ENCODE results near the gene PPT1.

Gene PPT1

GRCh38 chr1:40092241-40092640 lies 4.8 kb downstream of the PPT1 start:
- no peak for DNase-seq

GRCh38 chr1:40090652-40091355 lies 6.2 kb downstream of the PPT1 start:
- no peak for DNase-seq

GRCh38 chr1:40084750-40085149 lies 12.3 kb downstream of the PPT1 start:
- DNase-seq = peak; percentile 8

GRCh38 chr1:40081871-40082270 lies 15.2 kb downstream of the PPT1 start:
- no peak for DNase-seq

- DNase-seq = no peak
Observed at GRCh38 chr1:40079774-40080400, 17.2 kb downstream of the PPT1 start.

- peak; percentile 37 for DNase-seq
Observed at GRCh38 chr1:40078512-40079333, 18.3 kb downstream of the PPT1 start.

GRCh38 chr1:40076895-40077312 lies 20.1 kb downstream of the PPT1 start:
- no peak for DNase-seq

- DNase-seq = no peak
Observed at GRCh38 chr1:40075266-40075665, 21.8 kb downstream of the PPT1 start.

GRCh38 chr1:40073062-40073461 lies 24.0 kb downstream of the PPT1 start:
- DNase-seq = no peak

GRCh38 chr1:40072142-40072541 lies 24.9 kb downstream of the PPT1 start:
- DNase-seq = no peak

GRCh38 chr1:40067851-40068250 lies 29.2 kb downstream of the PPT1 start:
- DNase-seq = no peak

GRCh38 chr1:40067023-40067422 lies 30.0 kb downstream of the PPT1 start:
- no peak for DNase-seq

- peak; percentile 92 for DNase-seq
Observed at GRCh38 chr1:40064797-40065499, 32.1 kb downstream of the PPT1 start.

GRCh38 chr1:40059960-40060750 lies 36.9 kb downstream of the PPT1 start:
- DNase-seq = peak; percentile 63

GRCh38 chr1:40059338-40059959 lies 37.6 kb downstream of the PPT1 start:
- peak; percentile 96 for DNase-seq

GRCh38 chr1:40058453-40059337 lies 38.4 kb downstream of the PPT1 start:
- DNase-seq = no peak

GRCh38 chr1:40058097-40058452 lies 39.0 kb downstream of the PPT1 start:
- DNase-seq = no peak

- DNase-seq = peak; percentile 12
Observed at GRCh38 chr1:40057310-40058030, 39.6 kb downstream of the PPT1 start.

GRCh38 chr1:40056519-40057309 lies 40.3 kb downstream of the PPT1 start:
- no peak for DNase-seq

All from GF-D8 (cell line).